H1 (cell line): ENCODE measurements around the gene SCG5. TPM values are rescaled to one million over a fixed set of nuclear protein-coding genes. Genes with fewer than 3 reads are reported as not detected.

ENCODE experiments used
- CTCF ChIA-PET: fragments of 300-600 bp; sonication (Branson Sonifier 250); formaldehyde crosslinking; loops from one replicate; lab custom pipeline; 2021; ENCODE audit not compliant: partially characterized antibody; lab: Charles Lee
- POLR2A ChIA-PET: fragments of 300-600 bp; sonication (Branson Sonifier 250); formaldehyde crosslinking; loops from one replicate; lab custom pipeline; 2021; ENCODE audit warnings: inconsistent platforms; ENCODE audit not compliant: partially characterized antibody; lab: Charles Lee
- DNase-seq, 2 experiments: peaks; one replicate each; pipeline versions ENCODE4 v3.0.0 to v3.0.0-alpha.2; 2010 to 2022; ENCODE audit warnings: low spot score in 2 of 2, low read depth in 1 of 2, mixed read lengths in 1 of 2
- FAIRE-seq: peaks from 2 replicates; lab custom pipeline; 2011; peaks lifted over from hg19 to GRCh38; lab: Jason Lieb, UNC
- H2AFZ ChIP-seq: 2 replicates; pipeline ENCODE4 v1.8.1; 2012; ENCODE audit warnings: low read length, inconsistent platforms
- H2AK5ac ChIP-seq: 2 replicates; pipeline ENCODE4 v1.6.1; 2013; ENCODE audit warnings: low read depth, low read length
- H2BK120ac ChIP-seq: replicated peaks from 2 replicates; pipeline ENCODE3; 2013; ENCODE audit warnings: low read depth, low read length, inconsistent platforms
- H2BK12ac ChIP-seq: 2 replicates; pipeline ENCODE4 v1.6.1; 2013; ENCODE audit warnings: low read depth, low read length
- H2BK15ac ChIP-seq: 2 replicates; pipeline ENCODE4 v1.6.1; 2013; ENCODE audit warnings: low read length
- H2BK20ac ChIP-seq: 2 replicates; pipeline ENCODE4 v1.6.1; 2013; ENCODE audit warnings: low read length
- H2BK5ac ChIP-seq: 2 replicates; pipeline ENCODE4 v1.6.1; 2013; ENCODE audit warnings: low read depth, low read length
- H3K14ac ChIP-seq: 2 replicates; pipeline ENCODE4 v1.6.1; 2013; ENCODE audit warnings: inconsistent platforms; ENCODE audit not compliant: insufficient read length
- H3K18ac ChIP-seq: 2 replicates; pipeline ENCODE4 v1.6.1; 2013; ENCODE audit warnings: low read length; ENCODE audit errors: extremely low read depth
- H3K23ac ChIP-seq: 2 replicates; pipeline ENCODE4 v1.6.1; 2013; ENCODE audit warnings: inconsistent platforms; ENCODE audit not compliant: insufficient read length
- H3K23me2 ChIP-seq: 2 replicates; pipeline ENCODE4 v1.6.1; 2013; ENCODE audit warnings: low read depth, low read length
- H3K27ac ChIP-seq: 2 replicates; pipeline ENCODE4 v1.6.1; 2011; ENCODE audit warnings: low read depth, low read length, inconsistent platforms
- H3K27me3 ChIP-seq, 4 experiments: replicated peaks in 1 of 4; 1 replicate in 1 of 4; 2 replicates in 3 of 4; pipeline versions ENCODE4 v1.6.1 to v1.8.1; 2011 to 2013; ENCODE audit warnings: low read length in 3 of 4, mild to moderate bottlenecking in 3 of 4, inconsistent platforms in 2 of 4, mixed read lengths in 2 of 4, moderate library complexity in 1 of 4; ENCODE audit not compliant: control insufficient read depth in 3 of 4, insufficient read depth in 3 of 4; ENCODE audit errors: extremely low read depth in 1 of 4
- H3K36me3 ChIP-seq, 4 experiments: 2 replicates each; pipeline versions ENCODE4 v1.6.1 to v1.8.1; 2011 to 2013; ENCODE audit warnings: mild to moderate bottlenecking in 4 of 4, low read length in 3 of 4, moderate library complexity in 2 of 4, control low read depth in 1 of 4, inconsistent platforms in 1 of 4; ENCODE audit not compliant: insufficient read depth in 4 of 4, control insufficient read depth in 2 of 4
- H3K4ac ChIP-seq: replicated peaks from 2 replicates; pipeline ENCODE3; 2013; ENCODE audit warnings: low read length, low read depth, mixed read lengths, inconsistent platforms; ENCODE audit not compliant: insufficient read length
- H3K4me1 ChIP-seq, 4 experiments: replicated peaks in 1 of 4; 1 replicate in 1 of 4; 2 replicates in 3 of 4; pipeline versions ENCODE4 v1.6.1 to v1.8.1; 2011 to 2013; ENCODE audit warnings: low read length in 3 of 4, inconsistent platforms in 2 of 4, mixed read lengths in 1 of 4; ENCODE audit not compliant: insufficient read depth in 4 of 4, control insufficient read depth in 3 of 4
- H3K4me2 ChIP-seq, 2 experiments: 2 replicates each; pipeline versions ENCODE4 v1.6.1 to v1.8.1; 2011 to 2013; ENCODE audit warnings: low read depth in 2 of 2, low read length in 2 of 2, control low read depth in 1 of 2, inconsistent platforms in 1 of 2, mild to moderate bottlenecking in 1 of 2; ENCODE audit not compliant: insufficient read depth in 1 of 2
- H3K4me3 ChIP-seq, 4 experiments: fragments of 200-600, 300-600 bp in 1 of 4; sonication (generic), shearing (Covaris generic), sonication (Bioruptor Twin) in 1 of 4; 2 replicates each; pipeline versions ENCODE4 v1.5.1 to v1.8.1; 2011 to 2016; ENCODE audit warnings: low read length in 4 of 4, low read depth in 3 of 4, control low read depth in 2 of 4, inconsistent platforms in 2 of 4, mild to moderate bottlenecking in 2 of 4, mixed read lengths in 1 of 4, moderate library complexity in 1 of 4; ENCODE audit not compliant: insufficient read depth in 2 of 4; ENCODE audit errors: extremely low read depth in 1 of 4
- H3K56ac ChIP-seq: replicated peaks from 2 replicates; pipeline ENCODE3; 2013; ENCODE audit warnings: low read depth, mild to moderate bottlenecking, mixed read lengths, low read length, inconsistent platforms; ENCODE audit not compliant: insufficient read length
- H3K79me1 ChIP-seq: 2 replicates; pipeline ENCODE4 v1.6.1; 2013; ENCODE audit warnings: low read depth, low read length, control low read depth
- H3K79me2 ChIP-seq, 2 experiments: 2 replicates each; pipeline versions ENCODE4 v1.6.1 to v1.8.1; 2012 to 2013; ENCODE audit warnings: low read length in 2 of 2, mild to moderate bottlenecking in 2 of 2, inconsistent platforms in 1 of 2; ENCODE audit not compliant: insufficient read depth in 2 of 2, control insufficient read depth in 1 of 2
- H3K9ac ChIP-seq, 4 experiments: replicated peaks in 1 of 4; 1 replicate in 1 of 4; 2 replicates in 3 of 4; pipeline versions ENCODE4 v1.6.1 to v1.8.1; 2011 to 2013; ENCODE audit warnings: low read depth in 3 of 4, low read length in 3 of 4, control low read depth in 2 of 4, mild to moderate bottlenecking in 2 of 4, moderate library complexity in 2 of 4, inconsistent platforms in 1 of 4; ENCODE audit errors: extremely low read depth in 1 of 4
- H3K9me3 ChIP-seq, 2 experiments: 2 replicates each; pipeline versions ENCODE4 v1.6.1 to v1.8.1; 2012 to 2013; ENCODE audit warnings: mild to moderate bottlenecking in 2 of 2, moderate library complexity in 2 of 2, control low read depth in 1 of 2, inconsistent platforms in 1 of 2, low read depth in 1 of 2, low read length in 1 of 2, mixed read lengths in 1 of 2; ENCODE audit not compliant: insufficient read depth in 2 of 2
- H4K20me1 ChIP-seq, 2 experiments: replicated peaks in 1 of 2; 2 replicates each; pipeline versions ENCODE3 to v1.8.1; 2011 to 2013; ENCODE audit warnings: inconsistent platforms in 2 of 2, low read length in 2 of 2, mild to moderate bottlenecking in 1 of 2; ENCODE audit not compliant: insufficient read depth in 2 of 2, control insufficient read depth in 1 of 2
- H4K5ac ChIP-seq: 2 replicates; pipeline ENCODE4 v1.6.1; 2013; ENCODE audit warnings: low read length, low read depth, mixed read lengths, inconsistent platforms; ENCODE audit not compliant: insufficient read length
- H4K8ac ChIP-seq: 2 replicates; pipeline ENCODE4 v1.8.0; 2013; ENCODE audit warnings: mild to moderate bottlenecking, moderate library complexity, low read length, inconsistent platforms; ENCODE audit not compliant: insufficient read depth; ENCODE audit errors: extremely low read depth
- H4K91ac ChIP-seq: replicated peaks from 2 replicates; pipeline ENCODE3; 2013; ENCODE audit warnings: low read length, mixed read lengths, inconsistent platforms; ENCODE audit not compliant: insufficient read length
- E2F6 ChIP-seq: IDR thresholded peaks from 2 replicates; pipeline ENCODE4 v1.6.1; 2012; ENCODE audit warnings: inconsistent platforms
- SIX5 ChIP-seq: IDR thresholded peaks from 2 replicates; pipeline ENCODE4 v1.6.1; 2011; ENCODE audit warnings: mild to moderate bottlenecking, low read depth, low read length
- WGBS, 2 experiments: shearing (Covaris generic) in 1 of 2; methylation state at CpG; one replicate each; pipeline versions ENCODE4 v1.1.6 to v1.1.7; 2013 to 2015; ENCODE audit warnings: low lambda C conversion rate in 2 of 2, mixed read lengths in 2 of 2, inconsistent platforms in 1 of 2, low coverage in 1 of 2, missing lambda C conversion rate in 1 of 2; ENCODE audit not compliant: insufficient replicate concordance in 2 of 2, insufficient coverage in 1 of 2, insufficient read length in 1 of 2; ENCODE audit errors: extremely low coverage in 1 of 2, missing lambda C conversion rate in 1 of 2; 5-methylcytosine and 5-hydroxymethylcytosine counted together
- polyA plus RNA-seq, 7 experiments: library from polyadenylated mRNA; depleted of rRNA in 3 of 7; stranded (reverse) in 5 of 7; unstranded in 2 of 7; fragments of >200 nt in 5 of 7; fragments of 200-250 nt in 2 of 7; gene quantifications; 1 replicate in 5 of 7; 2 replicates in 1 of 7; 4 replicates in 1 of 7; pipeline versions ENCODE4 v1.2.1 to v1.2.3, GENCODE V29; 2011 to 2013; ENCODE audit warnings: missing spikeins in 2 of 7, mixed read lengths in 2 of 7
- total RNA-seq: library from RNA; stranded (reverse); fragmentation: NEBNext Ultra II Directional; extraction: Animal tissue kit (Norgen Biotek cat#: 25700); gene quantifications from 2 replicates; pipeline ENCODE4 v1.2.1, GENCODE V29; 2021

The SCG5 gene
- total and polyA plus RNA-seq, 2 of the 8 experiments (the other 6 are each of a cell fraction or from before 2014, with no cell fraction given), result 18.7 to 19.9 TPM

GRCh38 chr15:32704395-32704981 is 63.0 kb downstream of the SCG5 start:
- H4K91ac ChIP-seq, result no peak overlapping the region
- H3K56ac ChIP-seq, result no peak overlapping the region
- H3K23ac ChIP-seq, result no peak overlapping the region
- no peak overlapping the region for H3K9ac ChIP-seq
- H3K36me3 ChIP-seq, result no peaks in the 10 kb centered on the region
- H3K14ac ChIP-seq, result no peak overlapping the region
- no peak overlapping the region for H2BK120ac ChIP-seq
- no peaks in the 10 kb centered on the region for H4K20me1 ChIP-seq
- H3K18ac ChIP-seq, result no peak overlapping the region
- no peak overlapping the region for H4K5ac ChIP-seq
- H3K4me1 ChIP-seq, result no peaks in the 10 kb centered on the region
- H2AK5ac ChIP-seq, result no peak overlapping the region
- no peak overlapping the region for H2BK15ac ChIP-seq
- TF ChIP-seq E2F6 (no peak), SIX5 (no peak)
- no peak overlapping the region for H2BK5ac ChIP-seq
- no peak overlapping the region for H3K27ac ChIP-seq
- no peaks in the 10 kb centered on the region for H3K79me1 ChIP-seq
- WGBS, 2 experiments, result 80% methylated on average over 8 of the region's 8 CpGs; no CpG with 5 or more reads in 1 of the 2 experiments
- CTCF ChIA-PET, result interaction anchor here (1.2 to 1.8 kb wide), 2 partner anchors 9 to 232 kb away, joined by 4 to 6 read pairs; no protein-coding TSS in a partner anchor
- no peaks in the 10 kb centered on the region for H3K23me2 ChIP-seq
- H3K4ac ChIP-seq, result no peak overlapping the region
- POLR2A ChIA-PET, result no interaction called here
- H3K4me2 ChIP-seq, result no peak overlapping the region
- no peak for FAIRE-seq
- H3K79me2 ChIP-seq, result no peaks in the 10 kb centered on the region
- H4K8ac ChIP-seq, result no peak overlapping the region
- DNase-seq, result no peak
- no peak overlapping the region for H3K4me3 ChIP-seq
- H2BK20ac ChIP-seq, result no peak overlapping the region
- H2AFZ ChIP-seq, result no peak overlapping the region
- no peaks in the 10 kb centered on the region for H3K27me3 ChIP-seq
- H3K9me3 ChIP-seq, result no peaks in the 10 kb centered on the region
- H2BK12ac ChIP-seq, result no peak overlapping the region
